K562 (cell line): ENCODE measurements around the gene NPDC1. TPM values are rescaled to one million over a fixed set of nuclear protein-coding genes. Genes with fewer than 3 reads are reported as not detected.

Experiments
- BRD4 ChIP-seq: fragments of 200-600 bp; sonication (generic); IDR thresholded peaks from 2 replicates; pipeline ENCODE4 v1.6.1; 2017; ENCODE audit warnings: inconsistent platforms
- CBX3 ChIP-seq, 2 experiments: IDR thresholded peaks; 1 replicate in 1 of 2; 2 replicates in 1 of 2; pipeline ENCODE4 v1.6.1; 2012; ENCODE audit warnings: inconsistent platforms in 2 of 2, low read length in 2 of 2, borderline replicate concordance in 1 of 2, control low read depth in 1 of 2
- NR1H2 ChIP-seq: sonication (generic); formaldehyde crosslinking; IDR thresholded peaks from 2 replicates; pipeline ENCODE4 v1.4.0; 2020; ENCODE audit warnings: mild to moderate bottlenecking, missing genetic modification reagents
- SNIP1 ChIP-seq: fragments of 450-650 bp; IDR thresholded peaks from 2 replicates; pipeline ENCODE4 v1.7.1; 2017; ENCODE audit warnings: low read depth, mild to moderate bottlenecking
- YY1 ChIP-seq, 3 experiments: IDR thresholded peaks; 2 replicates each; pipeline ENCODE4 v1.6.1; 2011; ENCODE audit warnings: low read length in 2 of 3, mild to moderate bottlenecking in 2 of 3, moderate library complexity in 2 of 3, borderline replicate concordance in 1 of 3, control low read depth in 1 of 3, low read depth in 1 of 3; ENCODE audit not compliant: insufficient read depth in 3 of 3, insufficient replicate concordance in 2 of 3, control insufficient read depth in 1 of 3, insufficient read length in 1 of 3; ENCODE audit errors: extremely low read depth in 1 of 3
- ZKSCAN1 ChIP-seq: fragments of 150-350 bp; IDR thresholded peaks from 2 replicates; pipeline ENCODE4 v1.6.1; 2016; ENCODE audit warnings: low read depth, low read length
- polyA plus RNA-seq, 8 experiments: library from polyadenylated mRNA; depleted of rRNA in 4 of 8; stranded (reverse) in 5 of 8; unstranded in 3 of 8; fragments of >200 nt; fragmentation: Nextera tagmentation in 2 of 8; fragmentation: Illumina TruSeq in 1 of 8; extraction: Ambion mirVana in 2 of 8; extraction: Trizol in 1 of 8; gene quantifications; 2 replicates each; pipeline versions ENCODE4 v1.2.1 to v1.2.3, GENCODE V29; 2011 to 2014; ENCODE audit warnings: inconsistent platforms in 1 of 8, missing spikeins in 1 of 8
- total RNA-seq, 7 experiments: library from RNA; depleted of rRNA in 6 of 7; stranded (reverse); fragments of >200 nt in 6 of 7; fragmentation: Illumina TruSeq in 2 of 7; extraction: Trizol in 2 of 7; gene quantifications; 2 replicates each; pipeline versions ENCODE4 v1.2.1 to v1.2.3, GENCODE V29; 2011 to 2021; ENCODE audit warnings: low replicate concordance in 1 of 7
- TF ChIP-seq, protein P1 (sequence below), 2 experiments: fragments of 450-650 bp; IDR thresholded peaks; 2 replicates each; pipeline ENCODE4 v1.6.1; 2016; ENCODE audit warnings: mild to moderate bottlenecking in 2 of 2, borderline replicate concordance in 1 of 2, low read depth in 1 of 2, moderate library complexity in 1 of 2
- TF ChIP-seq, protein P2 (sequence below): fragments of 450-650 bp; IDR thresholded peaks from 2 replicates; pipeline ENCODE4 v1.7.0; 2016; ENCODE audit warnings: borderline replicate concordance
- TF ChIP-seq, protein P3 (sequence below): fragments of 450-650 bp; IDR thresholded peaks from 2 replicates; pipeline ENCODE4 v1.6.1; 2014; ENCODE audit warnings: low read depth, mild to moderate bottlenecking, moderate library complexity, borderline replicate concordance
- TF ChIP-seq, protein P4 (sequence below), 3 experiments: IDR thresholded peaks in 2 of 3; conservative IDR thresholded peaks in 1 of 3; 2 replicates each; pipeline ENCODE4 v1.5.1; 2011 to 2012; ENCODE audit warnings: low read length in 3 of 3, mild to moderate bottlenecking in 3 of 3, control low read depth in 2 of 3, improper control_type of control experiment in 1 of 3, inconsistent platforms in 1 of 3, low read depth in 1 of 3, mixed read lengths in 1 of 3, moderate library complexity in 1 of 3; ENCODE audit not compliant: insufficient read depth in 2 of 3

The NPDC1 gene
- total and polyA plus RNA-seq, 9 of the 15 experiments (the other 6 are each of a cell fraction or from before 2014, with no cell fraction given) = 0.06 to 2.1 (median 0.53) TPM; not detected in 3

DNA sequence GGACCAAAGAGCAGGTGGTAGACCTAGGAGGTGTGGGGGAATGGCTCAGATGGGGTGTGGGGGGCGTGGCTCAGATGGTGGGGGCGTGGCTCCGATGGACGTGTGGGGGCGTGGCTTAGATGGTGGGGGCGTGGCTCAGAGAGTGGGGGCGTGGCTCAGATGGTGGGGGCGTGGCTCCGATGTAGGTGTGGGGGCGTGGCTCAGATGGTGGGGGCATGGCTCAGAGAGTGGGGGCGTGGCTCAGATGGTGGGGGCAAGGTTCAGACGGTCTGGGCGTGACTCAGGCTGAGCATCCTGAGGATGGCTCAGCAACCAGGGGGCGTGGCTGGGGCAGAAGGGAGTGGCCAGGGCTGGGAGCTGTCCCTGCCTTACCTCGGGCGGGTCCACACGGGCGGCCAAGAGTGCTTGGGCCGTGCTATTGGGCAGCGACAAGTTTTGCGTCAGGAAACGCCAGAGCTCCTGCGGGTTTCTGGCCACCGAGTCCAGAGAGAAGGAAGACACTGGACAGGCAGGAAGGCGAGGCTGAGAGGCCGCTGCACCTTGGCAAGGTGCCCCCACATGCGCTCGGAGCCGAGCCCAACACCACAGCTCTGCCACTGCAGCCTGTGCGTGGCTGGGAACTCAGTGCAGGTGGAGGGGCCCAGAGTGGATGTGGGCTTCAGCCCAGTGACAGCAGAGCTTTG is 23.9 kb downstream of the NPDC1 start (continued):
- TF ChIP-seq, protein P1, sequence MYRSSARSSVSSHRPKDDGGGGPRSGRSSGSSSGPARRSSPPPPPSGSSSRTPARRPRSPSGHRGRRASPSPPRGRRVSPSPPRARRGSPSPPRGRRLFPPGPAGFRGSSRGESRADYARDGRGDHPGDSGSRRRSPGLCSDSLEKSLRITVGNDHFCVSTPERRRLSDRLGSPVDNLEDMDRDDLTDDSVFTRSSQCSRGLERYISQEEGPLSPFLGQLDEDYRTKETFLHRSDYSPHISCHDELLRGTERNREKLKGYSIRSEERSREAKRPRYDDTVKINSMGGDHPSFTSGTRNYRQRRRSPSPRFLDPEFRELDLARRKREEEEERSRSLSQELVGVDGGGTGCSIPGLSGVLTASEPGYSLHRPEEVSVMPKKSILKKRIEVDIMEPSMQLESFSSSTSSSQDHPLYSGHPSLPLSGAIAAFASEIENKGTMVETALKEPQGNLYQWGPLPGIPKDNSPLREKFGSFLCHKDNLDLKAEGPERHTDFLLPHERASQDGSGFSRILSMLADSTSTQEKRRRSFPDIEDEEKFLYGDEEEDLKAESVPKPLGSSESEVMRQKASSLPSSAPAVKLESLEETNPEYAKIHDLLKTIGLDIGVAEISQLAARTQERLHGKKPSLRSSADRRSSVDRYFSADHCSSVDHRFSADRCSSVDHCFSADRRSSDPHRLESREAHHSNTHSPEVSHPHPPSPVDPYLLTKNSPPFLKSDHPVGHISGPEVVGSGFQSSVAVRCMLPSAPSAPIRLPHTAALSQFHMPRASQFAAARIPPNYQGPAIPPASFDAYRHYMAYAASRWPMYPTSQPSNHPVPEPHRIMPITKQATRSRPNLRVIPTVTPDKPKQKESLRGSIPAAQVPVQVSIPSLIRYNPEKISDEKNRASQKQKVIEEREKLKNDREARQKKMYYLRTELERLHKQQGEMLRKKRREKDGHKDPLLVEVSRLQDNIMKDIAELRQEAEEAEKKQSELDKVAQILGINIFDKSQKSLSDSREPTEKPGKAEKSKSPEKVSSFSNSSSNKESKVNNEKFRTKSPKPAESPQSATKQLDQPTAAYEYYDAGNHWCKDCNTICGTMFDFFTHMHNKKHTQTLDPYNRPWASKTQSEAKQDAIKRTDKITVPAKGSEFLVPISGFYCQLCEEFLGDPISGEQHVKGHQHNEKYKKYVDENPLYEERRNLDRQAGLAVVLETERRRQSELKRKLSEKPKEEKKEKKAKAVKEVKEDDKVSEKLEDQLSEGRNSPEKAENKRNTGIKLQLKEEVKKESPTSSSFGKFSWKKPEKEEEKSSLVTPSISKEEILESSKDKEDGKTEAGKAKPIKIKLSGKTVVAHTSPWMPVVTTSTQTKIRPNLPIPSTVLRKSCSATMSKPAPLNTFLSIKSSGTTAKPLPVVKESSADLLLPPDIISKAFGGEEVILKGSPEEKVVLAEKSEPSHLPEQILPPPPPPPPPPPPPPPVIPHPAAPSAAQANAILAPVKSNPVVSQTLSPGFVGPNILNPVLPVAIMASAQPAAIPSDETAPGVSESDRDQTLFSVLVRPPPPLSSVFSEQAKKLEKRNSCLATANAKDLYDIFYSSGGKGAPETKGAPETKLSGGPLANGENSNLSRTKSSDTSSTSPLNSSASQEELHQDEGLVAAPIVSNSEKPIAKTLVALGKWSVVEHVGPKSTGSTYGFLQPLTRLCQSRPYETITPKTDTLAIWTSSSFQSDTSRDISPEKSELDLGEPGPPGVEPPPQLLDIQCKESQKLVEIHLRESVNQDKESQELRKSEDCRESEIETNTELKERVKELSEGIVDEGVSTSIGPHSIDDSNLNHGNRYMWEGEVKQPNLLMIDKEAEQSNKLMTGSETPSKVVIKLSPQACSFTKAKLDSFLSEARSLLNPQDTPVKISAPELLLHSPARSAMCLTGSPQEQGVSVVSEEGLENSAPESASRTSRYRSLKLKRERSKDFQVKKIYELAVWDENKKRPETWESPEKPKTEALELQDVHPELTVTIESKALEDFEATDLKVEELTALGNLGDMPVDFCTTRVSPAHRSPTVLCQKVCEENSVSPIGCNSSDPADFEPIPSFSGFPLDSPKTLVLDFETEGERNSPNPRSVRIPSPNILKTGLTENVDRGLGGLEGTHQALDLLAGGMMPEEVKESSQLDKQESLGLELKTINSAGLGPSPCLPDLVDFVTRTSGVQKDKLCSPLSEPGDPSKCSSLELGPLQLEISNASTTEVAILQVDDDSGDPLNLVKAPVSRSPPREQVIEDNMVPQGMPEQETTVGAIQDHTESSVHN (IDR thresholded peaks at IDR 0.05; ENCODE audit: borderline replicate concordance in 1 of 2, low read depth in 1 of 2) = no peak
- TF ChIP-seq, protein P2, sequence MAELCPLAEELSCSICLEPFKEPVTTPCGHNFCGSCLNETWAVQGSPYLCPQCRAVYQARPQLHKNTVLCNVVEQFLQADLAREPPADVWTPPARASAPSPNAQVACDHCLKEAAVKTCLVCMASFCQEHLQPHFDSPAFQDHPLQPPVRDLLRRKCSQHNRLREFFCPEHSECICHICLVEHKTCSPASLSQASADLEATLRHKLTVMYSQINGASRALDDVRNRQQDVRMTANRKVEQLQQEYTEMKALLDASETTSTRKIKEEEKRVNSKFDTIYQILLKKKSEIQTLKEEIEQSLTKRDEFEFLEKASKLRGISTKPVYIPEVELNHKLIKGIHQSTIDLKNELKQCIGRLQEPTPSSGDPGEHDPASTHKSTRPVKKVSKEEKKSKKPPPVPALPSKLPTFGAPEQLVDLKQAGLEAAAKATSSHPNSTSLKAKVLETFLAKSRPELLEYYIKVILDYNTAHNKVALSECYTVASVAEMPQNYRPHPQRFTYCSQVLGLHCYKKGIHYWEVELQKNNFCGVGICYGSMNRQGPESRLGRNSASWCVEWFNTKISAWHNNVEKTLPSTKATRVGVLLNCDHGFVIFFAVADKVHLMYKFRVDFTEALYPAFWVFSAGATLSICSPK = no peak
- TF ChIP-seq, protein P3, sequence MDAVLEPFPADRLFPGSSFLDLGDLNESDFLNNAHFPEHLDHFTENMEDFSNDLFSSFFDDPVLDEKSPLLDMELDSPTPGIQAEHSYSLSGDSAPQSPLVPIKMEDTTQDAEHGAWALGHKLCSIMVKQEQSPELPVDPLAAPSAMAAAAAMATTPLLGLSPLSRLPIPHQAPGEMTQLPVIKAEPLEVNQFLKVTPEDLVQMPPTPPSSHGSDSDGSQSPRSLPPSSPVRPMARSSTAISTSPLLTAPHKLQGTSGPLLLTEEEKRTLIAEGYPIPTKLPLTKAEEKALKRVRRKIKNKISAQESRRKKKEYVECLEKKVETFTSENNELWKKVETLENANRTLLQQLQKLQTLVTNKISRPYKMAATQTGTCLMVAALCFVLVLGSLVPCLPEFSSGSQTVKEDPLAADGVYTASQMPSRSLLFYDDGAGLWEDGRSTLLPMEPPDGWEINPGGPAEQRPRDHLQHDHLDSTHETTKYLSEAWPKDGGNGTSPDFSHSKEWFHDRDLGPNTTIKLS = no peak
- no peak for TF ChIP-seq CBX3 (IDR thresholded peaks at IDR 0.05; ENCODE audit: borderline replicate concordance in 1 of 2, low read length in 2 of 2)
- no peak for TF ChIP-seq SNIP1
- no peak for TF ChIP-seq BRD4
- no peak for TF ChIP-seq NR1H2
- TF ChIP-seq, protein P4, sequence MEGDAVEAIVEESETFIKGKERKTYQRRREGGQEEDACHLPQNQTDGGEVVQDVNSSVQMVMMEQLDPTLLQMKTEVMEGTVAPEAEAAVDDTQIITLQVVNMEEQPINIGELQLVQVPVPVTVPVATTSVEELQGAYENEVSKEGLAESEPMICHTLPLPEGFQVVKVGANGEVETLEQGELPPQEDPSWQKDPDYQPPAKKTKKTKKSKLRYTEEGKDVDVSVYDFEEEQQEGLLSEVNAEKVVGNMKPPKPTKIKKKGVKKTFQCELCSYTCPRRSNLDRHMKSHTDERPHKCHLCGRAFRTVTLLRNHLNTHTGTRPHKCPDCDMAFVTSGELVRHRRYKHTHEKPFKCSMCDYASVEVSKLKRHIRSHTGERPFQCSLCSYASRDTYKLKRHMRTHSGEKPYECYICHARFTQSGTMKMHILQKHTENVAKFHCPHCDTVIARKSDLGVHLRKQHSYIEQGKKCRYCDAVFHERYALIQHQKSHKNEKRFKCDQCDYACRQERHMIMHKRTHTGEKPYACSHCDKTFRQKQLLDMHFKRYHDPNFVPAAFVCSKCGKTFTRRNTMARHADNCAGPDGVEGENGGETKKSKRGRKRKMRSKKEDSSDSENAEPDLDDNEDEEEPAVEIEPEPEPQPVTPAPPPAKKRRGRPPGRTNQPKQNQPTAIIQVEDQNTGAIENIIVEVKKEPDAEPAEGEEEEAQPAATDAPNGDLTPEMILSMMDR (IDR thresholded peaks at IDR 0.05 in 2 of 3, conservative IDR thresholded peaks at IDR 0.05 in 1 of 3; ENCODE audit: insufficient read depth in 2 of 3, low read depth in 1 of 3, low read length in 3 of 3) = no peak
- TF ChIP-seq YY1 (IDR thresholded peaks at IDR 0.05; ENCODE audit: borderline replicate concordance in 1 of 3, control insufficient read depth in 1 of 3, extremely low read depth in 1 of 3, insufficient read depth in 3 of 3, insufficient read length in 1 of 3, insufficient replicate concordance in 2 of 3, low read depth in 1 of 3, low read length in 2 of 3) = no peak
- 0 out of 2 replicates have a peak, but pooled peaks have one; percentile 26 for TF ChIP-seq ZKSCAN1
